ENCODE data around the gene CTSZ.
A peak's percentile ranks its signal among the peaks of the same experiment; 100 is the strongest.
"Not testable (repeated sequence)": the region's sequence is repeated elsewhere in the genome, so short reads cannot be mapped to it uniquely, and the experiment has no call there.

The CTSZ gene

DNA sequence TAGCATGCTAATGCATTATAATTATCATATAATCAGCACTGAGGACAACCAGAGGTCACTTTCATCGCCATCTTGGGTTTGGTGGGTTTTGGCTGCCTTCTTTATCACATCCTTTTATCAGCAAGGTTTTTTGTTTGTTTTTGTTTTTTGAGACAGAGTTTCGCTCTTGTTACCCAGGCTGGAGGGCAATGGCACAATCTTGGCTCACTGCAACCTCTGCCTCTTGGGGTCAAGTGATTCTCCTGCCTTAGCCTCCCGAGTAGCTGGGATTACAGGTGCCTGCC, 4.8 kb upstream of the CTSZ start:
- DNase-seq, result not testable (repeated sequence)

DNA sequence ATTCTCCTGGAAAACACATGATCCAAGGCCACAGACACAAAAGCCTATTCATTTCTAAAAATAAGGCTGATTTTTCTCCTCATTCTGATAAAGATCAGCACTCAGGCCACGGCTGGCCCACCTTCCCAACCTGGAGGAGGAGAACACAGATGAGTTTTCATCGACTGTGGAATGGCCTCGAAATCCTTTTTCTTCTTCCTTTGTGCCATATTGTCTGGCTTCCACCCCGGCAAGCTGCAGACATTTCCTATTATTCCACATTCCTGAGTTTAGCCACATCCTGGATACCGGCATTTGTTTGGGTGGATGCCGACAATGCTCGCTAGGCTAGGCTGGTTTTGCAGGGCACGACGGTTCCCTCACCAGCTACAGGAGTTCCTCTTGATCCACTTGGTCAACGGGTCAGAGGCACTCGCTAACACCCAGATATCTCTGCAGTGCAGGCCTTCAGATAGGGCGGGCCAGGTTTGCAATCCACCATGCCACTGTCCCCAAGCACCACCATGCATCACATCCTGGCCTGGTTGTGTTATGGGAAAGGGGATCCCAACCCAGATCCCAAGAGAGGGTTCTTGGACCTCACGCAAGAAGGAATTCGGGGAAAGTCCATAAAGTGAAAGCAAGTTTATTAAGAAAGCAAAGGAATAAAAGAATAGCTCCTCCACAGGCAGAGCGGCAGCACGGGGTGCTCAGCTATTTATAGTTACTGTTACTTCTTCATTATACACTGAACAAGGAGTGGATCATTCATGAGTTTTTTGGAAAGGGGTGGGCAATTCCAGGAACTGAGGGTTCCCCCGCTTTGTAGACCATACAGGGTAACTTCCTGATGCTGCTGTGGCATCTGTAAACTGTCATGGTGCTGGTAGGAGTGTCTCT, 4.2 kb upstream of the CTSZ start:
- peak; percentile 57 for DNase-seq

DNA sequence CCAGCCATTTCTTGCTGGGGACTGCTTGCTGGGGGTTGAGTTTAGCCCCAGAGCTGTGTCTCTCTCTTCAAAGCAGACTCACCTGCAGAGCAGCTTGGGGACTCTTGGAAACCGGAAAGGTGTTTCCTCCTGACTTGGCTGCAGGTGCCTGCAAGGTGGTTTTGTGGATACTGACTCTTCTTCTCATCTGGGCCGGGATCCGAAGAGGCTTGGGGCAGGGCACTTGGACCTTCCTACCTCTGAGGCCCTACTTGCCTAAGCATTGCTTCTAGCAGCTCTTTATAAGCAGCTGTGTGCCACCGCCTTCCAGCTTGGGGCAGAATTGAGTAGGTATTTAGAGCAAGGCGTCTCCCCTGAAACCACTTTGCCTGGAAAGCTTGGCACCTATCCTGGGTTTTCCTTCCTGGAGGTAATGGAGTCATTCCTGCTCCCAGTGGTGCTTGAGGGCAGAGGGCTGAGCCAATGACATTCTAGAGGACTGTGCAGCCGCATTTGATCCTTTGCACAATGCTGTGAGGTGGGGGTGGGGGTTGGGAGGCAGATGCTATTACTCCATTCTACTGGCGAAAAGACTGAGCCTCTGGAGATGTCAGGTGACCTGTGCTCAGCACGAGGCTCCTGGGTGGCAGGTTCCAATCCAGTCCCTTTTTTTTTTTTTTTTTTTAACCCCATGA, 3.4 kb upstream of the CTSZ start:
- DNase-seq, result peak; percentile 55

DNA sequence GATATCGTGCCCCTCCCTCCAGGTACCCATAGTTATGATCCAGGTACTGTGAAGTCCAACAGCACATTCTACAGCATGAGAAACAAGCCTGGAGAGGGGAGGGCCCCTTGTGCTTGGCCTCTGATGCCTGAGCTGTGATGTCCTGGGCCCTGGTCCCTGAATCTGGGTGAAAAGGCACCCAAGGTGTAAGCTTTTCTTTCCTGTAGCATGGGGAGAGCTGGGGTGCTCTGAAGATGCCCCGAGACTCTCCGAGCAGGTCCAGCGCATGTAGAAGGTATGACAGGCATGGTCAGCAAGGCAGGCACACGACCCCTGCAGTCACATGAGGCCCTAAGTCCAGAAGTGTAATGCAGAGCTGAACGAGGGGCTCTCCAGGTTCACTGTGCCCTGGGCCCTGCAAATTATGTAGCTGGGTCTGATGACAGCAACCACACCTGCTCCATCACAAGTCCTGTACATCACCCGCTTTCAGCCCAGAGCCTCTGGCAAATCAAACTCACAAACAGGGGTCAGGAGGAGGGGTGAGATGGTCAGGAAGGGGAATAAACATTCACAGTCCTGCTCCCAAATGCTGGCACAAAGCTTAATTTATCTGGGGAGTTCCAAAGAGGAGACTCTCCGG, 1.8 kb upstream of the CTSZ start:
- peak; percentile 37 for DNase-seq

- DNase-seq, result peak; percentile 50
Measured at GRCh38 chr20:59007665-59008511, 834 bp upstream of the CTSZ start.

- peak; percentile 63 for DNase-seq
Measured at GRCh38 chr20:59006167-59006863, 739 bp downstream of the CTSZ start.

- DNase-seq, result no peak
Measured at GRCh38 chr20:59005523-59006166, 1.4 kb downstream of the CTSZ start.

DNA sequence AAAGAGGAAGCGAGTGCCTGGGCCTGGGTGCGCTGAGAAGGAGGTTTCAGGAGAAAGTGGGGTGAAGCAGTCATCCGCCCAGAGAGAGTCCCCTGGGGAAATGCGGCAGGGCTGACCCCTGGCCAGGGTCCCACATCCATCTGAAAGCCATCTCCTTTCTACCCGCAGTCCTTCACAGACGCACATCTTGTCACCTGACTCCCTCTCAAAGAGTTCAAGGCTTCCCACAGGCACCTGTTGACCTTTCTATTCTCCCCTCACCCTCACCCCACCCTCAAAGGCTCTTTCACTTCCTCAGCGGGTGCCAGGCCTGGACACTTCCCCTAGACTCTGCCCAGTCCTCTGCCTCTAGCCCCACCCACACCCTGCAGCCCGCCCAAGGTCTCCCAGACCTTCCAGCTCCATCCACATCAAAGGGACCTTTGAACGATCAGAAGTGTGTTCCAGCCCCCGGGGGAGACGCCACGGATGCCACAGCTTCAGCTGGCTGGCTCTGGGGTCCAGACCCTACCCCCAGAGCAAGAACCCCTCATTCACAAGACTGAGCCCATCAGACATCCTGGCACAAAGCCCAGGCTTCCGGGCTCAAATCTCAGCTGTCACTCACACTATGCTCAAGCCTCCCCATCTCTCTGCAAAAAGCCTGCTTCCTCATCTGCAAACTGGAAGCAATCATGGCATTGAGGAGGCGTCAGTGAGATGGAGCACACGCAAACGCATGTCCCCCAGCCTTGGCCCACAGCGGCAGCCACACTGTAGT, 2.1 kb downstream of the CTSZ start:
- DNase-seq, result peak; percentile 74

- peak; percentile 85 for DNase-seq
Measured at GRCh38 chr20:59004493-59004762, 2.6 kb downstream of the CTSZ start.

GRCh38 chr20:59003836-59004492, 3.1 kb downstream of the CTSZ start:
- DNase-seq, result peak; percentile 57

DNA sequence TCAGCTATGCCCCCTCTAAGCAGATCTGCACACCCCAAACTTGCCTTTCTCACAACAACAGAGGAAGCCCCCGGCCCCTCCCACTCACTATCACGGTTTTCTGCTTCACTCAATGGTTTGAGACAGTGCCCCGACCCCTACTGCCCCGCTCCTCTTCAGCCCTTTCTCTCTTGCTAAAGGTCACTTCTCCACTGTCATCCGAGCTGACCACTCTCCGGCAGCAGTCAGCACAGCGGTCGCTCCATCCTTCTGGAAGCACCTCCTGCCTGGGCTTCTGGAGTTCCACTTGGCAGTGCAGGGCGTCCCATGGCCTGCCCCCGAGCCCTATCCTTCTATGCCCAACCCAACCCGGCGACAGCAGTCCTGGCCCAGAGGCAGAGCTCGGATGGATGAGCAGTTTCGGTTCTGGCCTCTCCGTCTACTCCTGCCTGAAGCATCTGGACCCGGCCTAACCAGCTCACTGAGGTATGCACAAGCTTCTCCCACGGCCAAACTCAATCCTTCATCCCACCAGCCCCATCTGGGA, 4.1 kb downstream of the CTSZ start:
- DNase-seq, result peak; percentile 54

DNA sequence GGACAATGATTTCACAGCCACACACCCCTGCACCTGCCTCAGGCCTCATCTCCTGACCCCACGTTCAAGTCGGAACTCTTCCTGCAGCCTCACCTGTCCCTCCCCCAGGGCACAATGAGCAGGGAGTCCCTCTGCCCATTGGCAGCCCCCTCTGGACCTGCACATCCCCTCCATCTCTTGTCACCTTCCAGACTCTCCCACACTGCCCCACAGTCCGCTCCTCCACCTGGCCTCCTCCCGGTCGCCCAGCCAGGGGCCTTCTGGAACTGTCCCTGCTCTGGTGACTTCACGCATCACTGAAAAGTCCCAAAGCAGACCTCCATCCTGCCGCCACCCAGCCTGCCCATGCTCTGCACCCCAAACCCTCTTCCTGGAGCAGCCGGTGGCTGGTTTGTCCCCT, 4.7 kb downstream of the CTSZ start:
- peak; percentile 54 for DNase-seq

- peak; percentile 62 for DNase-seq
Measured at GRCh38 chr20:59001449-59002171, 5.4 kb downstream of the CTSZ start.

- DNase-seq, result no peak
Measured at GRCh38 chr20:59001068-59001448, 6.0 kb downstream of the CTSZ start.

- DNase-seq, result peak; percentile 39
Measured at GRCh38 chr20:59000326-59000725, 6.7 kb downstream of the CTSZ start.

GRCh38 chr20:58998656-58999055, 8.4 kb downstream of the CTSZ start:
- DNase-seq, result peak; percentile 30

GRCh38 chr20:58997141-58997770, 9.8 kb downstream of the CTSZ start:
- DNase-seq, result peak; percentile 52

DNA sequence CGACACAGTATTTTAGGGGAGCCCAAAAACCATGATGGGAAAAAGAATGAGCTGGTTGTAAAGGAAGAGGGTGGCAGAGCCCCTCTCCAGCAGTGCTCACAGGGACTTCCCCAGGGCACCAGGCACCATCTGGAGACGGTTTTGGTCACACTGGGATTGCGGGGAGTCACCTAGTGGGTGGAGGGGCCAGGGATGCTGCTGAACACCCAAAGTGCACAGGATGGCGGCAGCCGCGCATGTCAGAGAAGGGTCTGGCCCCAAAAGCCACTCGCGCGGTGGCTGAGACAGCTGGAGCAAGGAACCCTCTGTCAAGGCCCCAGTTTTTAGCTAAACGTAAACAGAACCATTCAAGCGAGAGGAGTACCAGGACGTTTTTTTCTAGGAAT, 10.8 kb downstream of the CTSZ start:
- peak; percentile 46 for DNase-seq

GRCh38 chr20:58995461-58996225, 11.4 kb downstream of the CTSZ start:
- peak; percentile 54 for DNase-seq

All from activated effector memory CD4-positive, alpha-beta T cell treated with anti-CD3 and anti-CD28 coated beads, Interleukin-2, amount 50 U/mL, for 16 hours (primary cell).